ENCODE results near the gene IZUMO4.

The IZUMO4 gene

DNA sequence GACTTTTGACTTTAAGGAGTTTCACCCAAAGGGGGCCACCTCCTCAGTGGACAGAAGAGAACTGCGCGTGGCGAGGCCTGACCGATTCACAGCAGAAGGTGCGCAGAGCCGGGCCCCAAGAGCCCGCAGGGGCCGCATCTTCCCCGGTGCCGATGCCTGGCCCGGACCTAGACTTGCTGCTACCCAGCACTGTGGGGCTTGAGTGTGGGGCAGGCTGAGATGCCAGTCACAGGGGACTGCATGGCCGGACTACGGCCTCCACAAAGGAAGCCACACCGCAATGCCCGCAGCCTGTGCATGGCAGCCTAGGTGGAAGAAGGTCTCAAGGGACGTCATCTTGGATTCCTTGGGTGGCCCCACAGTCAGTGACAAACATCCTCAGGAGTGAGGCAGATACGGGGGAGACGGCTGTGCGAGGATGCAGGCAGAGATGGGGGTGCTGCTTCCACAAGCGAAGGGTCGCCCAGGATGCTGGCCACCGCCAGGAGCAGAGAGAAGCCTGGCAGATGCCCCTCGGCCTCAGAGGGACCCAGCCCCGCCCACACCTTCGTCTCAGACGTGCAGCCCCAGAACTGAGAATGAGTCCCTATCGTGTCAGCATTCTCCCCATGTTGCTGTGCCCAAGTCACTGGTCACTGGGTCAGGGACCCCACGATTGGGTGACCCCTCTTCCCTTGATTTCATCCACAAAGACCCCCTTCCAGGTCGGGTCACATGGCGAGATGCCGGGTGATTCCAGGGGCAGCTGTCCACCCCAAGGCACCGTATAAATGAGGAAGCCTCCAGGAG, 17.4 kb upstream of the IZUMO4 start:
- no peaks in the 10 kb centered on the region for H3K9me2 ChIP-seq (replicated peaks; ENCODE audit: low read depth, low read length)
- H3K36me3 ChIP-seq (ENCODE audit: insufficient read depth, low read length), result peaks cover 45% of the 10 kb centered on the region
- no peak overlapping the region for H3K4me3 ChIP-seq (ENCODE audit: low read length, poor library complexity, severe bottlenecking)
- H3K79me2 ChIP-seq (ENCODE audit: insufficient read depth, low read length), result peaks cover 95% of the 10 kb centered on the region
- peaks cover 36% of the 10 kb centered on the region for H3K4me1 ChIP-seq (ENCODE audit: insufficient read depth, low read length, poor library complexity, severe bottlenecking)
- H3F3A ChIP-seq (ENCODE audit: low read depth), result no peaks in the 10 kb centered on the region; the same call in 1 of the 2 replicates
- no peaks in the 10 kb centered on the region for H3K9me3 ChIP-seq (ENCODE audit: insufficient read depth, low read depth, low read length)
- H3K9ac ChIP-seq (ENCODE audit: low read depth, low read length, poor library complexity, severe bottlenecking), result no peak overlapping the region
- no peak overlapping the region for H2AFZ ChIP-seq (ENCODE audit: low read length)
- H4K20me1 ChIP-seq (ENCODE audit: insufficient read depth, low read length, poor library complexity, severe bottlenecking), result peaks cover 58% of the 10 kb centered on the region
- TF ChIP-seq, protein P1, sequence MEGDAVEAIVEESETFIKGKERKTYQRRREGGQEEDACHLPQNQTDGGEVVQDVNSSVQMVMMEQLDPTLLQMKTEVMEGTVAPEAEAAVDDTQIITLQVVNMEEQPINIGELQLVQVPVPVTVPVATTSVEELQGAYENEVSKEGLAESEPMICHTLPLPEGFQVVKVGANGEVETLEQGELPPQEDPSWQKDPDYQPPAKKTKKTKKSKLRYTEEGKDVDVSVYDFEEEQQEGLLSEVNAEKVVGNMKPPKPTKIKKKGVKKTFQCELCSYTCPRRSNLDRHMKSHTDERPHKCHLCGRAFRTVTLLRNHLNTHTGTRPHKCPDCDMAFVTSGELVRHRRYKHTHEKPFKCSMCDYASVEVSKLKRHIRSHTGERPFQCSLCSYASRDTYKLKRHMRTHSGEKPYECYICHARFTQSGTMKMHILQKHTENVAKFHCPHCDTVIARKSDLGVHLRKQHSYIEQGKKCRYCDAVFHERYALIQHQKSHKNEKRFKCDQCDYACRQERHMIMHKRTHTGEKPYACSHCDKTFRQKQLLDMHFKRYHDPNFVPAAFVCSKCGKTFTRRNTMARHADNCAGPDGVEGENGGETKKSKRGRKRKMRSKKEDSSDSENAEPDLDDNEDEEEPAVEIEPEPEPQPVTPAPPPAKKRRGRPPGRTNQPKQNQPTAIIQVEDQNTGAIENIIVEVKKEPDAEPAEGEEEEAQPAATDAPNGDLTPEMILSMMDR (conservative IDR thresholded peaks at IDR 0.05; ENCODE audit: low read length), result no peak
- TF ChIP-seq EZH2phosphoT487 (IDR thresholded peaks at IDR 0.05; ENCODE audit: borderline replicate concordance), result no peak
- H3K27me3 ChIP-seq (ENCODE audit: insufficient read depth, low read length, poor library complexity, severe bottlenecking), result no peaks in the 10 kb centered on the region
- no peak overlapping the region for H3K4me2 ChIP-seq (ENCODE audit: low read depth, low read length, poor library complexity, severe bottlenecking)

DNA sequence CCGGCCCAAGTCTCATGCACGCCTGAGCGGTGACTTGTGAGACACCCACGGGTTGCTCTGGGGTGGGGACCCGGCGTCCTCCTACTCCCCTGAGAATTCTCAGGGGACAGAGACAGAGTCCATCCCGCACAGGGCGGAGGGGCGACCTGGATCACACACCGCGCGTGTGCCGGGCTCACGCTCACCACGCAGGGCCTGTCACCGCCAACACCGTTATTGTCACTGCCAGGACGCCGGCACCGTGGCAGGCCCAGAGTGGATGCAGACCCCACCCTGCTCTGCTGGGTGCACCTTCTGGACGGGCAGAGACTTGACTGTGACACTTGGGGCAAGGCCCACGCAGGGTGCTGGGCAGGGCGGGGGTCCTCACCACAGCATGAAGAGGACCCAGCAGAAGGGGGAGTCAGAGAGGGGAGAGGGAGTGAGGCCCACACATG, 16.8 kb upstream of the IZUMO4 start:
- Histone ChIP-seq H3K4me1 (ENCODE audit: insufficient read depth, low read length, poor library complexity, severe bottlenecking) (peaks cover 36% of the 10 kb centered on the region), H3K36me3 (ENCODE audit: insufficient read depth, low read length) (peaks cover 44% of the 10 kb centered on the region), H3K4me2 (ENCODE audit: low read depth, low read length, poor library complexity, severe bottlenecking) (peak overlapping the region; percentile 59)

DNA sequence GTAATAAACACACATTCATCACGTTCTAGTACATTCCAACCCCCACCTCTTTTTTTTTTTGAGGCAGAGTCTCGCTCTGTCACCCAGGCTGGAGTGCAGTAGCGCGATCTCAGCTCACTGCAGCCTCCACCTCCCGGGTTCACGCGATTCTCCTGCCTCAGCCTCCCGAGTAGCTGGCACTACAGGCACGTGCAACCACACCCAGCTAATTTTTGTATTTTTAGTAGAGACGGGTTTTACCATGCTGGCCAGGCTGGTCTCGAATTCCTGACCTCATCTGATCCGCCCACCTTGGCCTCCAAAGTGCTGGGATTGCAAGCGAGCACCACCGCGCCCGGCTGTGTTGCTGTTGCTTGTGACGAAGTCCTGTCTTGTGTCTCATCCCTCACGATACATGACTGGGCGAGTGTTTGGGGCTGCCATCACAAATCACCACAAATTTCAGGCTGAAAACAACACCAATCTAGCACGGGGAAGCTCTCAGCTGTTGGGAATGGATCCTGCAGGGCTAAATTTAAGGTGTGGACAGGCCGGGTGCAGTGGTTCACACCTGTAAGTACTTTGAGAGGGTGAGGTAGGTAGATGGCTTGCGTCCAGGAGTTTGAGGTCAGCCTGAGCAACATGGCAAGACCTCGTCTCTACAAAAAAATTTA, 16.3 kb upstream of the IZUMO4 start:
- no peaks in the 10 kb centered on the region for H3K9me2 ChIP-seq (replicated peaks; ENCODE audit: low read depth, low read length)
- no peaks in the 10 kb centered on the region for H3K27me3 ChIP-seq (ENCODE audit: insufficient read depth, low read length, poor library complexity, severe bottlenecking)
- no peak overlapping the region for H2AFZ ChIP-seq (ENCODE audit: low read length)
- peaks cover 37% of the 10 kb centered on the region for H3K4me1 ChIP-seq (ENCODE audit: insufficient read depth, low read length, poor library complexity, severe bottlenecking)
- peaks cover 38% of the 10 kb centered on the region for H3K36me3 ChIP-seq (ENCODE audit: insufficient read depth, low read length)
- peaks cover 96% of the 10 kb centered on the region for H3K79me2 ChIP-seq (ENCODE audit: insufficient read depth, low read length)
- TF ChIP-seq, protein P1 (conservative IDR thresholded peaks at IDR 0.05; ENCODE audit: low read length), result no peak
- no peak for TF ChIP-seq EZH2phosphoT487 (IDR thresholded peaks at IDR 0.05; ENCODE audit: borderline replicate concordance)
- H3K4me3 ChIP-seq (ENCODE audit: low read length, poor library complexity, severe bottlenecking), result peak overlapping the region; percentile 33
- peaks cover 3% of the 10 kb centered on the region for H3F3A ChIP-seq (ENCODE audit: low read depth)
- peak overlapping the region; percentile 59 for H3K4me2 ChIP-seq (ENCODE audit: low read depth, low read length, poor library complexity, severe bottlenecking)
- no peaks in the 10 kb centered on the region for H3K9me3 ChIP-seq (ENCODE audit: insufficient read depth, low read depth, low read length)
- H4K20me1 ChIP-seq (ENCODE audit: insufficient read depth, low read length, poor library complexity, severe bottlenecking), result peaks cover 58% of the 10 kb centered on the region
- H3K9ac ChIP-seq (ENCODE audit: low read depth, low read length, poor library complexity, severe bottlenecking), result peak overlapping the region; percentile 42

More for the DNA sequence above, 16.8 kb upstream of the IZUMO4 start:
- no peak overlapping the region for H2AFZ ChIP-seq (ENCODE audit: low read length)
- H4K20me1 ChIP-seq (ENCODE audit: insufficient read depth, low read length, poor library complexity, severe bottlenecking), result peaks cover 58% of the 10 kb centered on the region
- peaks cover under 1% of the 10 kb centered on the region for H3F3A ChIP-seq (ENCODE audit: low read depth)
- no peaks in the 10 kb centered on the region for H3K9me2 ChIP-seq (replicated peaks; ENCODE audit: low read depth, low read length)
- peaks cover 99% of the 10 kb centered on the region for H3K79me2 ChIP-seq (ENCODE audit: insufficient read depth, low read length)
- TF ChIP-seq, protein P1 (conservative IDR thresholded peaks at IDR 0.05; ENCODE audit: low read length), result no peak
- TF ChIP-seq EZH2phosphoT487 (IDR thresholded peaks at IDR 0.05; ENCODE audit: borderline replicate concordance), result no peak
- peak overlapping the region; percentile 33 for H3K4me3 ChIP-seq (ENCODE audit: low read length, poor library complexity, severe bottlenecking)
- peak overlapping the region; percentile 42 for H3K9ac ChIP-seq (ENCODE audit: low read depth, low read length, poor library complexity, severe bottlenecking)
- no peaks in the 10 kb centered on the region for H3K27me3 ChIP-seq (ENCODE audit: insufficient read depth, low read length, poor library complexity, severe bottlenecking)
- no peaks in the 10 kb centered on the region for H3K9me3 ChIP-seq (ENCODE audit: insufficient read depth, low read depth, low read length)

Measured in Loucy (cell line).